Vagina (tissue), 2 donors: Measurements from ENCODE around the gene C1QTNF3. TPM values are rescaled to one million over a fixed set of nuclear protein-coding genes. Genes with fewer than 3 reads are reported as not detected.
A peak's percentile ranks its signal among the peaks of the same experiment; 100 is the strongest.
"Not testable (repeated sequence)": the region's sequence is repeated elsewhere in the genome, so short reads cannot be mapped to it uniquely, and the experiment has no call there.

Experiments
- DNase-seq, 2 donors: peaks; one replicate each; pipeline ENCODE4 v3.0.0-alpha.2; 2017; ENCODE audit errors: extremely low spot score in 2 of 2
- H3K27ac ChIP-seq: fragments of 200-600 bp; sonication (generic); one replicate; pipeline ENCODE4 v1.5.1; 2019
- H3K27me3 ChIP-seq: fragments of 200-600 bp; sonication (generic); one replicate; pipeline ENCODE4 v1.5.1; 2019
- H3K36me3 ChIP-seq, 2 donors: fragments of 200-600 bp; sonication (generic); one replicate each; pipeline ENCODE4 v1.5.1; 2017 to 2019
- H3K4me1 ChIP-seq: fragments of 200-600 bp; sonication (generic); one replicate; pipeline ENCODE4 v1.5.1; 2019
- H3K4me3 ChIP-seq, 2 donors: fragments of 200-600 bp; sonication (generic); 1 replicate in 1 of 2; 2 replicates in 1 of 2; pipeline ENCODE4 v1.5.1; 2016 to 2019
- H3K9me3 ChIP-seq: fragments of 200-600 bp; sonication (generic); one replicate; pipeline ENCODE4 v1.5.1; 2019
- POLR2A ChIP-seq, 2 donors: fragments of 450-650 bp; IDR thresholded peaks; one replicate each; pipeline ENCODE4 v1.6.1; 2017; ENCODE audit warnings: antibody characterized with exemption in 2 of 2, mild to moderate bottlenecking in 2 of 2, moderate library complexity in 2 of 2
- POLR2AphosphoS5 ChIP-seq, 2 donors: sonication (generic); formaldehyde crosslinking; IDR thresholded peaks; one replicate each; pipeline ENCODE4 v1.9.0; 2017; ENCODE audit warnings: antibody characterized with exemption in 2 of 2, mild to moderate bottlenecking in 2 of 2, low read depth in 1 of 2; ENCODE audit not compliant: insufficient read depth in 1 of 2
- intact Hi-C: fragments of 100-400 bp; cut with DNase I; formaldehyde crosslinking; loops from one replicate; pipeline ENCODE4 v1.15.1; 2023
- total RNA-seq: library from RNA; depleted of rRNA; stranded (reverse); fragments of >200 nt; gene quantifications from one replicate; pipeline ENCODE4 v1.2.3, GENCODE V29; 2016
- TF ChIP-seq, protein P1 (sequence below), 3 experiments: fragments of 450-650 bp in 2 of 3; fragments of 200-600 bp in 1 of 3; sonication (generic) in 1 of 3; IDR thresholded peaks; one replicate each; pipeline ENCODE4 v1.5.1; 2017 to 2019; ENCODE audit warnings: antibody characterized with exemption in 3 of 3, mild to moderate bottlenecking in 2 of 3, moderate library complexity in 2 of 3

C1QTNF3 gene, protein sequence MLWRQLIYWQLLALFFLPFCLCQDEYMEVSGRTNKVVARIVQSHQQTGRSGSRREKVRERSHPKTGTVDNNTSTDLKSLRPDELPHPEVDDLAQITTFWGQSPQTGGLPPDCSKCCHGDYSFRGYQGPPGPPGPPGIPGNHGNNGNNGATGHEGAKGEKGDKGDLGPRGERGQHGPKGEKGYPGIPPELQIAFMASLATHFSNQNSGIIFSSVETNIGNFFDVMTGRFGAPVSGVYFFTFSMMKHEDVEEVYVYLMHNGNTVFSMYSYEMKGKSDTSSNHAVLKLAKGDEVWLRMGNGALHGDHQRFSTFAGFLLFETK
- total RNA-seq: 7.1 TPM

DNA sequence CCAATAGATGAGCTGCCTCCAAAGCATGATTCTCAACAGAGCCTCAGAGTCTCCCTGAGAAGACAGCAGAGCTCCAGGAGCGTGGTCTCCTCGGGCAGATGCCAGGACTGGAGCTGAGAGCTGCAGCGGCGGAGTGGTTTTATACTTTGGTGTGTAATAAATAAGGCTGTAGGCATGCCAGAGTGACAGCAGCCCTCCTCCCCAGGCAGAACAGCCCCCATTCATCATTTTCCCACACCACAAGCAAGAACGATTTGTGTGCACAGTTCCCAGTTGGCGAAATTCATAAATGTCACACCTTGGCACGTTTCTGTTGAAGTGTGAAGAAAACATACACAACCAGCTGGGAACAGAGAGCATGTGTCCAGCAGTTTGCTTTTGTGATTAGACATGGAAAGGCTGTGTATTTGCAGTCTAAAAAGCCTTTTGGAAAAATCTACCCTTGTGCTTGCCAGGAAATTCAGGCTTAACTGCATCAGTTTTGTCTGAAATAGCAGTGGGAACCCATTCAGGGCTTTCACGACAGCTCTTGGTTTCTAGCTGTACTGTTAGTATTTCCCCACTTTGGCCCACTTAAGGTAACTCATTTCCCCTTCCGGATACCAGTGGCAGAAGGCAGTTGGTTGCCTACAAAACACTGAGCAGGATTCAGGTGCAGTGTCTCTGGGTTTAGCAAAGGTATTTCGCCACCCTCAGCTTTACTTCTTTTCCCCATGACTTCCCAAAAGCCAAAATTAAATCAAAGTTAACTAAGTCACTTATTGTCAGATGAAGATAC, at the start of gene C1QTNF3:
Gene C1QTNF3, minus strand, starts transcription at position 115 of the 778 bp plus-strand sequence. Its CDS starts 88 bp downstream, at position 27.
- TF ChIP-seq POLR2AphosphoS5 (IDR thresholded peaks at IDR 0.05; ENCODE audit: insufficient read depth in 1 of 2, low read depth in 1 of 2): peak in 1 of 2 donors; percentile 33
- no peak for TF ChIP-seq POLR2A (IDR thresholded peaks at IDR 0.05)
- TF ChIP-seq, protein P1, sequence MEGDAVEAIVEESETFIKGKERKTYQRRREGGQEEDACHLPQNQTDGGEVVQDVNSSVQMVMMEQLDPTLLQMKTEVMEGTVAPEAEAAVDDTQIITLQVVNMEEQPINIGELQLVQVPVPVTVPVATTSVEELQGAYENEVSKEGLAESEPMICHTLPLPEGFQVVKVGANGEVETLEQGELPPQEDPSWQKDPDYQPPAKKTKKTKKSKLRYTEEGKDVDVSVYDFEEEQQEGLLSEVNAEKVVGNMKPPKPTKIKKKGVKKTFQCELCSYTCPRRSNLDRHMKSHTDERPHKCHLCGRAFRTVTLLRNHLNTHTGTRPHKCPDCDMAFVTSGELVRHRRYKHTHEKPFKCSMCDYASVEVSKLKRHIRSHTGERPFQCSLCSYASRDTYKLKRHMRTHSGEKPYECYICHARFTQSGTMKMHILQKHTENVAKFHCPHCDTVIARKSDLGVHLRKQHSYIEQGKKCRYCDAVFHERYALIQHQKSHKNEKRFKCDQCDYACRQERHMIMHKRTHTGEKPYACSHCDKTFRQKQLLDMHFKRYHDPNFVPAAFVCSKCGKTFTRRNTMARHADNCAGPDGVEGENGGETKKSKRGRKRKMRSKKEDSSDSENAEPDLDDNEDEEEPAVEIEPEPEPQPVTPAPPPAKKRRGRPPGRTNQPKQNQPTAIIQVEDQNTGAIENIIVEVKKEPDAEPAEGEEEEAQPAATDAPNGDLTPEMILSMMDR (IDR thresholded peaks at IDR 0.05): no peak
- H3K27me3 ChIP-seq: no peaks in the 10 kb centered on the region
- DNase-seq: no peak
- no peak within 1 kb of the TSS for H3K27ac ChIP-seq
- H3K4me1 ChIP-seq: peaks cover 18% of the 10 kb centered on the region
- H3K4me3 ChIP-seq: peak within 1 kb of the TSS in 1 of 2 donors; percentile 5
- H3K36me3 ChIP-seq: no peaks in the 10 kb centered on the region
- H3K9me3 ChIP-seq: no peaks in the 10 kb centered on the region
- intact Hi-C loops: no loop called here

DNA sequence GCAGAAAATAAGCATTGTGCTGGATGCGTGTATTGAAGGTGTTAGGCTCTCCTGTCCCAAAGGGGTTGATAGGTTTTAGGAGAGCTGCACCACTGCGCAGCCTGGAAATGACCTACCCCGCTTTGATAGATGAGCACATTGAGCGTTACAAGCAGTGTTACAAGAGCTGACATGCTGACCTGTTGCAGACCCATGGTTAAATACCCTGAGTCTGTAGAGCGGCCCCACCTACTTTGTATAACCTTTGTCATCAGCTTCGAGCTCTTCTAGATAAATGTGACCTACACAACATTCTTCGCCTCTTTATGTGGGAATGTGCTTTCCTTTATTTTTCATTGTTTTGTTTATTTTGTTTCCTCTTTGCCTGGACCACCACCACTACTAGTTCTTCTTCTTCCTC, 48.0 kb upstream of the C1QTNF3 start:
- DNase-seq, H3K4me1 ChIP-seq, H3K36me3 ChIP-seq, H3K27me3 ChIP-seq, H3K27ac ChIP-seq, H3K4me3 ChIP-seq, intact Hi-C loops, H3K9me3 ChIP-seq: not testable (repeated sequence)

DNA sequence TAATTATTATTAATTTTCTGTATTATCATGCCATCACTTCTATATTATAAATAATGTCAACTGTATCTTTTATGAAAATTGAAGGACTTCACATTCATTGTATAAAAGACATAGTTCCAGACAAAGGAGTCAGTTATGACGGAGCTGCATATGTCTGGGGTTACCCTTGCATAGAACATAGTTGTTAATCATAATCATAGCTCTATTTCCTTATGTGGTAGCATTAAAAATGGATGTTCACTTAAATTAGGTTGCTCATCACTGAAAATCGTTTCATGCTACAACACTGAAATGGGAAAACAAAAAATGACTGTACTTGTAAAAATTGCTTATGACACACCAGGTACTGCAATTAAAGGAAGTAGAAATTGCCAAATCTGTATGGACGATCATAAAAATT, 46.8 kb upstream of the C1QTNF3 start:
- H3K9me3 ChIP-seq, intact Hi-C loops: not testable (repeated sequence)

DNA sequence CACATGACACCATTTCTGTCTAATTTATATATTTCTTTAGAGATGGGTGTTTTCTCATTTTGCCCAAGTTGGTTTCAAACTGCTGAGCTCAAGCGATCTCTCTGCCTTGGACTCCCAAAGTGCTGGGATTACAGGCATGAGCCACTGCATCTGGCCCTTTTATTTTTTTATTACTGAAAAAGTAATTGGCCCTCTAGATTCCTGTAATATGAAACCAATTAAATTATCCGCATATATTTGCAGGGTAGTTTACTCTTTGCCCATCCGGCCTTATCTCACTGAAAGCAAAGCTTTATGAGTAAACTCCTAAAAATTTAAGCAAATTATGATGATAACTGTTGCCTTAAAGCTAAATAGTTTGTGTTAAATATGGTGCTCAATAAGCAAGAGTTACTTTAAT, 44.7 kb upstream of the C1QTNF3 start:
- H3K36me3 ChIP-seq, H3K27me3 ChIP-seq, H3K9me3 ChIP-seq, intact Hi-C loops, H3K27ac ChIP-seq, H3K4me1 ChIP-seq, DNase-seq, H3K4me3 ChIP-seq: not testable (repeated sequence)

More for the DNA sequence above, 46.8 kb upstream of the C1QTNF3 start:
- not testable (repeated sequence) for H3K4me1 ChIP-seq, H3K27ac ChIP-seq, DNase-seq, H3K4me3 ChIP-seq, H3K36me3 ChIP-seq, H3K27me3 ChIP-seq

DNA sequence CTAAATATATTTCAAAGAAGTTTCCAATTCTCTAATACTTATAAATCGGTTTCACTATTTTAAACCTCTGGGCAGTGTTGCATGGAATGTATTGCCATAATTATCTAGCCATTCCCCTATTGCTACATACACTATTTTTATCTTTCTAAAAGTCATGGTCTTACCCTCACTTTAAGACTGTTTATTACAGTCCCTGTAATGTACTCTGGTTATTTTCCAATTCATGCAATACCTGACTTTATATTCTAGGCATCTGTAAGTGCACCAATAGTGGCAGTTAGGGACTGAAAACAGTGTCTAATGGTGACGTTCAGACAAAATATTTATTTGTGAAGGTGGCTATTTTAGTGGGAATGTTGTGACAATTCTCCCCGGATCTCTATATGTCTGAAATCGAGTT, 40.9 kb upstream of the C1QTNF3 start:
- H3K4me3 ChIP-seq, DNase-seq, H3K4me1 ChIP-seq, H3K27ac ChIP-seq, H3K27me3 ChIP-seq, H3K9me3 ChIP-seq, intact Hi-C loops, H3K36me3 ChIP-seq: not testable (repeated sequence)

DNA sequence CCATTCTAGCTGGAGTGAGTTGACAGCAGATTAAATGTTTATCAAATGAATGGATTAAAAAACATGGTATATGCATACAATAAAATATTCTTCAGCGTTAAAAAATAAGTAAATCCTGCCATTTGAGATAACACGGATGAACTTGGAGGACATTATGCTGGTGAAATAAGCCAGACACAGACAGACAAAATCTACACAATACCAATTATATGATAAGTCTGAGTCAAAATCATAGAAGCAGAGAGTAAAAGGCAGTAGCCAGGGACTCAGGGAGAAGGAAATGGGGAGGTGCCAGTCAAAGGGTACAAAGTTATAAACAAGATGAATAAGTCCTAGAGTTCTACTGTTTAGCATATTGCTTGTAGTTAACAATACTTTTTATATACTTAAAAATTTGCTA, 36.5 kb upstream of the C1QTNF3 start:
- H3K27ac ChIP-seq, H3K4me1 ChIP-seq, DNase-seq, H3K9me3 ChIP-seq, intact Hi-C loops, H3K27me3 ChIP-seq, H3K36me3 ChIP-seq, H3K4me3 ChIP-seq: not testable (repeated sequence)

DNA sequence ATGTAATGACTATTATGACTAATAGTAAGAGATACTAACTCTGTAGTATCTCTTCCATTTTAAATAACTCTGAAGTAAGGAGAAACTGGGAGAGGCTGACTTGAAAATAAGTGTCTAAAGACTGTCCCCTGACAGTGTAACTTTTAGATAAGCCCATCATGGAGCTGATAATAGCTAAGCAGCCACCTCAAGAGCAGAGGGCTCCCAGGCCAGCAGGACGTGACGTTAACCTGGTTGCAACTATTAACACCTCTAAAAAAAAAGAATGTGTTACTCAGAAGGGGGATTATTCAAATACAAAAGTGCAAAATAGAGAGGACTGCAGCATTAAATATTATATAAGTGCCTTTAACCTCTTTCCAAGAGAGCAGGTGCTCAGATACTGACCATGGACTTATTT, 34.6 kb upstream of the C1QTNF3 start:
- H3K36me3 ChIP-seq, H3K27me3 ChIP-seq, H3K4me3 ChIP-seq, H3K9me3 ChIP-seq, H3K4me1 ChIP-seq, intact Hi-C loops, H3K27ac ChIP-seq, DNase-seq: not testable (repeated sequence)

DNA sequence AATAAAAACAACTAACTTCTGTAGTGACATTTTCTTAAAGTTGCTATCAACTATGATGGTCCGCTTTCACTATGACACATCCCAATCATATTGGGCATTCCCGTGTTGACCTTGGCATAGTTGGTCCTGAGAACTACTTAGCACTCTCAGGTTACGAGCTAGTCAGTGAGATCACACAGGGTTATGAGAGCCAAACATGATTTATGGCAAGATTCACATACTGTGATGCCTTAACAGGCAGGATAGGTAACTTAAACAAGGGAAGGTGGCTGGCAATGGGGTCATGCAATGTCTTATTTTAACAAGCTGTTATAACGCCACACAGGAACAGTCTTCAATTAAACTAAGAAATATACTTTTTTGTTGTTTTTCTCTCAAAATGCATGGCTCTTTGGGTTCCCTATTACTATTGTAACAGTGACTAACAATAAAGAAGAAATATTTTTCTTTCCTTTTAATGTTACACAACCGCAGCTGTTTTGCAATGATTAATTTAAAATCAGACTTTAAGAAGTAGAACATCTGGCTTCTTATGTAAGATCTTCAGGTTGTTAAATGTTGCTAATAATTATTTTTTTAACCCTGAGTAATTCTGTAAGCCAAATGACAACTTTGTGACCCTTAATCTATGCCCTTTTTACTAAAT, 33.8 kb upstream of the C1QTNF3 start:
- H3K27ac ChIP-seq, intact Hi-C loops, H3K36me3 ChIP-seq, H3K27me3 ChIP-seq, H3K9me3 ChIP-seq, H3K4me1 ChIP-seq, DNase-seq, H3K4me3 ChIP-seq: not testable (repeated sequence)

DNA sequence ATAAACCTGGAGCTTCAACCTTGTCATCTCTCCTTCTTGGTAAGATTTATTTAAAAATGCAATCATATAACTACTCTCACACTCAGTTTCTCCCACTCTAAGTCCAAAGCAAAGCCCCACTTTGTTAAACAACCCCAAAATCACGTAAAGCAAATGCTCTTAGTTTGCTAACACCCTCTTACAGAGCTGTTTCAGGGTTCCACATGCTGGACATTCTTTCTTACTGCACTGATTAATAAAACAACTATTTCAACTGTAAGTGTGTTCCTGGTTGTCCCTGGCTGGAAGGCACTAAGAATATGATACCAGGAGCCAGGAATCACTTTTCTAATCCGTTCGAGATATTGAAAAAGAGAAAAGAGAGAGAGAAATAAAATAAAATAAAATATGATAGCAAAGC, 31.5 kb upstream of the C1QTNF3 start:
- H3K4me3 ChIP-seq, H3K27ac ChIP-seq, H3K27me3 ChIP-seq, H3K9me3 ChIP-seq, H3K36me3 ChIP-seq, intact Hi-C loops, DNase-seq, H3K4me1 ChIP-seq: not testable (repeated sequence)

DNA sequence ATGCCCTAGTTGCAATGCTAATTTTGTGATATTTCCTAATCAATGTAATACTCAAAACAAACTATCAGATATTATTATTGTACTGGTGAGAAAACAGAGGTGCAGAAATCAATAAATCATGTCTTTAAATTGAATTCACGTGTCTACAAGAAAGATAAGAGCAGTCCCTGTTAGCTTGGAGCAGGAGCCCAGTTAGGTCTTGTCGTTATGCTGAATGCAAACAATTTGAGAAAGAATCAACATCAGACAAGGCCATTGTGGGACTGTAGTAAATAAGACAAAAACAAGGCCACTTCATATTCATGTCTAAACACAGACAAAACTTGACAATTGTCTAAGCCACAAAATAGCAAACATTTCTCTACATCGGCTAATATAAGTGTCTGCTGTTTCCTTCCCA, 31.1 kb upstream of the C1QTNF3 start:
- H3K27me3 ChIP-seq, H3K9me3 ChIP-seq, H3K27ac ChIP-seq, DNase-seq, intact Hi-C loops, H3K36me3 ChIP-seq, H3K4me1 ChIP-seq, H3K4me3 ChIP-seq: not testable (repeated sequence)

DNA sequence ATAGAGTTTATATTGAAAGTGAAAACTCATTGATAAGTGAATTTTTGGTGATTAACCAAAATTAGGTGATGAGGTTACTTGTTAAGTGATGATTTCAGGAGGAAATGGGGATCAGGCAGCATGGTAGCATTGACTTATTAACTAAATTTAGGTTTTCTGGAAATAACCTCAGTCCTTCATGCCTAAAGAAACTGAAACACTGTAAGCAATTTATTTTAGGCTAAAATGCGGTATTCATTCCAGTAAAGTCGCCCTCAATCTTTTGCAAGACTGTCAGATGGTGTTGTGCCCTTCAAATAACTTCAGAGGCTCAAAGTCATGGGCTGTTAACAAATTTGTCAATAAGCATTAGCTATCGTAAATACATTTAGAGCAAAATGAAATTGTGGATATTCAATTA, 27.6 kb upstream of the C1QTNF3 start:
- intact Hi-C loops, H3K4me1 ChIP-seq, H3K9me3 ChIP-seq: not testable (repeated sequence)

More for the DNA sequence above, 27.6 kb upstream of the C1QTNF3 start:
- DNase-seq, H3K27ac ChIP-seq, H3K27me3 ChIP-seq, H3K4me3 ChIP-seq, H3K36me3 ChIP-seq: not testable (repeated sequence)
